Psoas muscle (tissue), 8 donors: ENCODE results near the gene PKD1L1. TPM values are rescaled to one million over a fixed set of nuclear protein-coding genes. Genes with fewer than 3 reads are reported as not detected.

Experiments
- ATAC-seq, 4 donors: fragments of 200-7000 bp; cut with Tn5 transposase; one replicate each; pipeline ENCODE4 v1.9.1; 2020; ENCODE audit warnings: moderate library complexity in 3 of 4, mild to moderate bottlenecking in 2 of 4
- DNase-seq, 2 donors: peaks; one replicate each; pipeline ENCODE4 v3.0.0-alpha.2; 2020
- H3K27ac ChIP-seq: fragments of 200-600 bp; one replicate; pipeline ENCODE4 v1.8.0; 2022
- H3K27me3 ChIP-seq, 3 donors: fragments of 200-600 bp in 1 of 3; one replicate each; pipeline versions ENCODE4 v1.6.1 to v1.8.0; 2013 to 2022; ENCODE audit warnings: low read length in 2 of 3, mild to moderate bottlenecking in 2 of 3, moderate library complexity in 1 of 3; ENCODE audit not compliant: insufficient read depth in 3 of 3
- H3K36me3 ChIP-seq, 2 donors: fragments of 200-600 bp in 1 of 2; one replicate each; pipeline versions ENCODE4 v1.6.1 to v1.8.0; 2013 to 2022; ENCODE audit warnings: low read depth in 1 of 2, mild to moderate bottlenecking in 1 of 2, moderate library complexity in 1 of 2; ENCODE audit not compliant: insufficient read depth in 1 of 2
- H3K4me1 ChIP-seq: fragments of 200-600 bp; one replicate; pipeline ENCODE4 v1.8.0; 2022
- H3K4me3 ChIP-seq: fragments of 200-600 bp; one replicate; pipeline ENCODE4 v1.8.0; 2022; ENCODE audit warnings: mild to moderate bottlenecking
- H3K9me3 ChIP-seq: fragments of 200-600 bp; one replicate; pipeline ENCODE4 v1.8.0; 2022
- WGBS, 3 donors: extraction: QIAGEN DNeasy Blood & Tissue Kit; methylation state at CpG; one replicate each; pipeline versions ENCODE4 v1.1.6 to v1.1.7; 2013; 5-methylcytosine and 5-hydroxymethylcytosine counted together
- intact Hi-C, 2 donors: fragments of 100-400 bp; cut with DNase I; formaldehyde crosslinking; loops; one replicate each; pipeline versions ENCODE4 v1.11.0 to v1.14.2; 2022
- polyA plus RNA-seq, 3 donors: library from polyadenylated mRNA; stranded (reverse); fragments of 200-250 nt; gene quantifications; one replicate each; pipeline ENCODE4 v1.2.3, GENCODE V29; 2013
- total RNA-seq, 4 donors: library from RNA; stranded (reverse); fragmentation: NEBNext Ultra II Directional in 2 of 4; extraction: Animal tissue kit (Norgen Biotek cat#: 25700) in 2 of 4; gene quantifications; one replicate each; pipeline versions ENCODE4 v1.2.1 to v1.2.4, GENCODE V29; 2021 to 2023
- TF ChIP-seq, protein P1 (sequence below): fragments of 200-600 bp; IDR thresholded peaks from one replicate; pipeline ENCODE4 v1.8.0; 2022; ENCODE audit warnings: antibody characterized with exemption
- donor health status: healthy with polysubstance abuse.
- donor health status: DM: no; HTN: no; CAD: no; lungs with moderate emphysema.
- donor health status: Bipolar disorder and iron deficiency.
- donor health status: healthy.
- donor health status: DM: yes; HTN: yes; CAD: no.
- donor health status: DM: no; HTN: no; CAD: no.
- donor health status: DM: no; HTN: no; CAD: no.
- donor health status: DM: yes; HTN: yes; CAD: no.

The PKD1L1 gene
- total and polyA plus RNA-seq, 7 donors: 0.56 to 1.4 (median 0.79) TPM

DNA sequence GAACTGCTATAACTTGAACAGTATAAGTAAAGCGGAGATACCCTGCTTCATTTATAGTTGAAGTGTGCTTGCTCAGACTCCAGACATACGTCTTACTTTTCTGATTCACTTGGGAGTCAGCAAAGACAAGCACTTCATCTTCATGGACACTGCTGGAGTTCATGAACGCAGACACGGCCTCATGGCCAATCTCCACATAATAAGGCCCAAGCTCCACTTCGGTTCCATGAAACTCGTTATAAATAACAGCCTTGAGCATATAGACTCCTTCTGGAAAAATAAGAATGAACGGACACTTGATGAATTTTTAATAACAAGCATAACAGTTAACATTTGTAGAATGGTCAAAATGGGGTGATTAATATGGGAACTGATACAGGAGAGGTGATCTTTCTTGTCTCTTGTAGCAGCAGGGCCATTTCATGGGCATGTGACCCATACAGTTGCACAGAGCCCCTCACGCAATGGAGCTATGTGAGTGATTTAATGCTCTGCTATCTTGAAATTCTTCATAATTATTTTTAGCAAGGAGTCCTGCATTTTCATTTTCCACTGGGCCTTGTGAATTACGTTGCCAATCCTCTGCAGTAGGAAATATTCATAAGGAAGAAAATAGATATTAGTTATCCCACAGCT, 40.2 kb downstream of the PKD1L1 start:
- 90 to 95% (median 91%) methylated on average over 9 of the region's 9 CpGs for WGBS, 3 donors
- no peaks in the 10 kb centered on the region for H3K27me3 ChIP-seq
- intact Hi-C loops: no loop called here
- no peaks in the 10 kb centered on the region for H3K9me3 ChIP-seq
- TF ChIP-seq, protein P1, sequence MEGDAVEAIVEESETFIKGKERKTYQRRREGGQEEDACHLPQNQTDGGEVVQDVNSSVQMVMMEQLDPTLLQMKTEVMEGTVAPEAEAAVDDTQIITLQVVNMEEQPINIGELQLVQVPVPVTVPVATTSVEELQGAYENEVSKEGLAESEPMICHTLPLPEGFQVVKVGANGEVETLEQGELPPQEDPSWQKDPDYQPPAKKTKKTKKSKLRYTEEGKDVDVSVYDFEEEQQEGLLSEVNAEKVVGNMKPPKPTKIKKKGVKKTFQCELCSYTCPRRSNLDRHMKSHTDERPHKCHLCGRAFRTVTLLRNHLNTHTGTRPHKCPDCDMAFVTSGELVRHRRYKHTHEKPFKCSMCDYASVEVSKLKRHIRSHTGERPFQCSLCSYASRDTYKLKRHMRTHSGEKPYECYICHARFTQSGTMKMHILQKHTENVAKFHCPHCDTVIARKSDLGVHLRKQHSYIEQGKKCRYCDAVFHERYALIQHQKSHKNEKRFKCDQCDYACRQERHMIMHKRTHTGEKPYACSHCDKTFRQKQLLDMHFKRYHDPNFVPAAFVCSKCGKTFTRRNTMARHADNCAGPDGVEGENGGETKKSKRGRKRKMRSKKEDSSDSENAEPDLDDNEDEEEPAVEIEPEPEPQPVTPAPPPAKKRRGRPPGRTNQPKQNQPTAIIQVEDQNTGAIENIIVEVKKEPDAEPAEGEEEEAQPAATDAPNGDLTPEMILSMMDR: no peak
- no peak for DNase-seq
- H3K4me1 ChIP-seq: no peaks in the 10 kb centered on the region
- no peak overlapping the region for H3K27ac ChIP-seq
- H3K4me3 ChIP-seq: no peak overlapping the region
- no peaks in the 10 kb centered on the region for H3K36me3 ChIP-seq
- no peak for ATAC-seq

DNA sequence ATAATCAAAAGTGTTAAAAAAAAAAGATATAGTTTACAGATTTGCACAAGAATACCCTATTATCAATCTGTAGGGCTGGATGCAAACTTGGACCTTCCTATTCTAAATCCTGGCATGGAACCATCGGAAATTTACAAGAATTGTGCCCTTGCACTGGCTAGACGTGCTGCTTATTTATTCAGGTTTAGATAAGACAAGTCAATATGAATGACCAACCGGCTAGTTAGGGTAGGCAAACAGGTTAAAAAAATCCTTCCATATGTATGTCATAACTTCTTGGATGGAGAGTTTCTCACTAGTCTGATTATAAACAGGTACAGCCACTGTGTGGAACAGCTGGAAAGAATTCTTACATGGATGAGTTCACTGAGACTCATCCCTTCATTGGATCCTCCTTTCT, 41.4 kb downstream of the PKD1L1 start:
- Histone ChIP-seq H3K9me3 (no peaks in the 10 kb centered on the region), H3K4me1 (no peaks in the 10 kb centered on the region), H3K27me3 (no peaks in the 10 kb centered on the region), H3K27ac (no peak overlapping the region), H3K4me3 (no peak overlapping the region), H3K36me3 (no peaks in the 10 kb centered on the region)
- intact Hi-C loops: no loop called here
- DNase-seq (no peak), ATAC-seq (no peak)
- 85 to 94% (median 89%) methylated on average over 3 of the region's 3 CpGs for whole genome bisulfite sequencing, 3 donors
- TF ChIP-seq, protein P1: no peak

DNA sequence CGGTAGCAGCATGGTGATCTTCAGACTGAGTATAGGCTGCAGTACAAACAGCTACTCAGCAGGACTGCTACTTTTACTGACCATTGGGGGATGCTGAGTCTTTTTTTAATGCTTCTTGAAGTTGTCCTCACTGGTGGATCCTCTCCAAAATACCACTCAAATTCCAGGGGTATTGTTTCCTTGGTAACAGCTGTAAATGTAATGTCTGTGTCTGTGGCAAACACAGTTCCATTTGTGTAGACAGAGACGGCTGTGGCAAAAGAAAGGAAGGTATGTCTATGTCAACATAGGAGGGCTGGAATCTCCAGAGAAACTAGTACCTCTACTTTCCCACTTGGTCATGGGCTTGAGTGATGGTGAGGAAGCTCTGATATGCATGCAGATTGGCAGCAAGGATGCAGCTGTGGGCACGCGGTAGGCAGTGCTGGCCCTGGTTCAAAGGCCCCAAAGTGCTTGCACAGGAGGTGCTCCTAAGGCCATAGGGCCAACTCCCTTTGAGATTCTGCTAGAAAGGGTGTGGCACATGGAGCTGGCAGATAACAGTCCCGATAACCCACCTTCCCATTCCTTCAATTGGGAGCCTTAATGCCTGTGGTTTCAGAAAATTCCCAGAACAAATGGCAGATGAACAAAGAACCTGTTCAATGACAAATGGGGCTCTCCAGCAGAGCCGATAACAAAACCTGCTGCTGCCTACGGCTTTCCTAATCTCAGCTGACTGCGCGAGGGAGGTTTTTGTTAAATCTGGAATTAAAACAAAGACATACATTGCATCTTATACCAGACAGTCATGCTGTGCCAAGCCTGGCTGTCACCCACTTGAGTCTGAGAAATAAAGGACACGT, 43.0 kb downstream of the PKD1L1 start:
- intact Hi-C loops: no loop called here

DNA sequence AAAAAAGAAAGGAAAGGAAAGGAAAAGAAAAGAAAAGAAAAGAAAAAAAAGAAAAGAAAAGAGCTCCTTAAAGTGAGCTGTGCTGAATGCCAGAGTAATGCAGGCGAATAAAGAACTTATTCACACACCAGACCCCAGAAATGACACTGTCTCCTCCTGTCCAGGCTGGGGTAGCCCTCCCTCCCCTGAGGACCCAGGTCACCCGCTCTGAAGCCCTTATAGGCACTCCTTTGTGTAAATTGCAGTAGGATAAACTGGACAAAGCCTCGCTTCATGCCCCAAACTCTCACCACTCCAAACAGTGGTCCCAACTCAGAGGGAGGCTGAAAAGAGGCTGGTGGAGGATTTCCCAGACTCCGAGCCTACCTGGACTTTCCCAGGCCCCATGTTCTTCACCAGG, 46.3 kb downstream of the PKD1L1 start:
- WGBS, 3 donors: 90 to 97% (median 93%) methylated on average over 4 of the region's 4 CpGs
- intact Hi-C loops: no loop called here
- TF ChIP-seq, protein P1: no peak
- Histone ChIP-seq H3K9me3 (no peaks in the 10 kb centered on the region), H3K27me3 (no peaks in the 10 kb centered on the region), H3K4me1 (no peaks in the 10 kb centered on the region), H3K4me3 (no peak overlapping the region), H3K36me3 (no peaks in the 10 kb centered on the region), H3K27ac (no peak overlapping the region)
- DNase-seq: no peak
- no peak for ATAC-seq

More for the DNA sequence above, 43.0 kb downstream of the PKD1L1 start:
- no peaks in the 10 kb centered on the region for H3K36me3 ChIP-seq
- TF ChIP-seq, protein P1: no peak
- no peaks in the 10 kb centered on the region for H3K9me3 ChIP-seq
- no peaks in the 10 kb centered on the region for H3K4me1 ChIP-seq
- H3K4me3 ChIP-seq: no peak overlapping the region
- no peak overlapping the region for H3K27ac ChIP-seq
- no peaks in the 10 kb centered on the region for H3K27me3 ChIP-seq
- ATAC-seq (no peak), DNase-seq (no peak)
- 66 to 74% (median 68%) methylated on average over 10 of the region's 10 CpGs for WGBS, 3 donors
